Osteoblast (primary cell): ENCODE data around the gene F2RL2. TPM values are rescaled to one million over a fixed set of nuclear protein-coding genes. Genes with fewer than 3 reads are reported as not detected.

ENCODE experiments used
- DNase-seq: peaks from one replicate; pipeline ENCODE4 v3.0.0; 2011; ENCODE audit warnings: low spot score, mixed read lengths; ENCODE audit not compliant: insufficient read length; ENCODE audit errors: missing footprints
- H2AFZ ChIP-seq: 2 replicates; pipeline ENCODE4 v1.6.0; 2011; ENCODE audit warnings: mild to moderate bottlenecking, low read length
- H3K27ac ChIP-seq: 2 replicates; pipeline ENCODE4 v1.5.1; 2011; ENCODE audit warnings: mild to moderate bottlenecking, low read depth, low read length, moderate library complexity
- H3K27me3 ChIP-seq: 2 replicates; pipeline ENCODE4 v1.6.0; 2012; ENCODE audit warnings: mild to moderate bottlenecking, control low read depth, inconsistent platforms, low read length, moderate library complexity; ENCODE audit not compliant: insufficient read depth
- H3K36me3 ChIP-seq: 2 replicates; pipeline ENCODE4 v1.5.1; 2011; ENCODE audit warnings: mild to moderate bottlenecking, low read length, control low read depth, moderate library complexity; ENCODE audit not compliant: insufficient read depth
- H3K4me1 ChIP-seq: 2 replicates; pipeline ENCODE4 v1.5.1; 2011; ENCODE audit warnings: mild to moderate bottlenecking, low read length, control low read depth, moderate library complexity; ENCODE audit not compliant: insufficient read depth
- H3K4me2 ChIP-seq: 2 replicates; pipeline ENCODE4 v1.6.0; 2011; ENCODE audit warnings: mild to moderate bottlenecking, low read length; ENCODE audit not compliant: insufficient read depth
- H3K4me3 ChIP-seq: fragments of 200-600 bp; sonication (generic); 3 replicates; pipeline ENCODE4 v1.5.1; 2012; ENCODE audit warnings: mild to moderate bottlenecking, low read length, inconsistent platforms; ENCODE audit not compliant: insufficient read depth
- H3K79me2 ChIP-seq: 2 replicates; pipeline ENCODE4 v1.6.0; 2012; ENCODE audit warnings: mild to moderate bottlenecking, low read length, control low read depth, inconsistent platforms; ENCODE audit not compliant: insufficient read depth
- H3K9me3 ChIP-seq: 2 replicates; pipeline ENCODE4 v1.5.1; 2011; ENCODE audit warnings: low read depth, low read length, control low read depth
- H4K20me1 ChIP-seq: 2 replicates; pipeline ENCODE4 v1.6.0; 2012; ENCODE audit warnings: mild to moderate bottlenecking, low read length, control low read depth; ENCODE audit not compliant: insufficient read depth
- CTCF ChIP-seq: IDR thresholded peaks from 2 replicates; pipeline ENCODE4 v1.5.1; 2011; ENCODE audit warnings: mild to moderate bottlenecking, low read depth, low read length, moderate library complexity; ENCODE audit errors: extremely low read depth
- total RNA-seq: library from RNA; depleted of rRNA; stranded (reverse); fragments of >200 nt; gene quantifications from 2 replicates; pipeline ENCODE4 v1.2.3, GENCODE V29; 2012

F2RL2 gene
- total RNA-seq, 1 donor, result 1.1 TPM

DNA sequence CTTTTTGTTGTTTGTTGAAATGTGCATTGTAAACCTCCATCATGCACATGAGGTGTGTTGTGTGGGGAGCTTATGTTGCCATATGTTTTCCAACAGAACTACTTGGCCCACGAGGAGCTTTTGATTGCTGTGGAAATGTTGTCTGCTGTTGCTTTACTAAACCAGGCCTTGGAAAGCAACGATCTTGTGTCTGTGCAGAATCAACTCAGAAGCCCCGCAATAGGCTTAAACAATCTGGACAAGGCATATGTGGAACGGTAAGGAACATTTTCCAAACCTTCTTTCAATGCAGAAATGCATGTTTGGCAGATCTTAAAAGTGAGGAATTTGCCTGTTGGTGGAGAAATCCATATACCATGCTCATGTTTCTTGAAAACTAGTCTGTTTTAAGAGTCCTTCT lies 22.5 kb downstream of the F2RL2 start:
- no peaks in the 10 kb centered on the region for H3K9me3 ChIP-seq
- H3K27me3 ChIP-seq, result no peaks in the 10 kb centered on the region
- H3K4me2 ChIP-seq, result no peak overlapping the region
- H2AFZ ChIP-seq, result no peak overlapping the region
- no peaks in the 10 kb centered on the region for H3K36me3 ChIP-seq
- no peak for TF ChIP-seq CTCF
- peaks cover 12% of the 10 kb centered on the region for H3K4me1 ChIP-seq
- no peak overlapping the region for H3K4me3 ChIP-seq
- H3K27ac ChIP-seq, result no peak overlapping the region
- DNase-seq, result no peak
- no peaks in the 10 kb centered on the region for H3K79me2 ChIP-seq
- no peaks in the 10 kb centered on the region for H4K20me1 ChIP-seq

DNA sequence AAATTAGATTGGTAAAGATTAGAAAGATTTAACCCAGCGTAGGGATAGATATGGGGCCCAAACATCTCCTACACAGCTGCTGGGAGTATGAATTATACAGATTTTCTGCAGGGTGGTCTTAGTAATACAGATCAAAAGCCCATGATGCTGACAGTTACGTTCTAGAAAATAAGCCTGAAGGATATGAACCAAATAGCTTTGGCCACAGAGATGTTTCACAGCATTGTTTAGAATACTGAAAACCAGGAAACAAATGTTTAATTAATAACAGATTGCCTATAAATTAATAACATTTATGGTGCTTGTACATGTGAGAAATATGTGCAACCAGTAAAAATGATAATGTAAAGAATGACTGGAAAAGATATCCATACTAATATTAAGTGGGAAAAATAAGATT lies 24.7 kb downstream of the F2RL2 start:
- H3K9me3 ChIP-seq, result no peaks in the 10 kb centered on the region
- H3K36me3 ChIP-seq, result no peaks in the 10 kb centered on the region
- no peak overlapping the region for H3K4me3 ChIP-seq
- H3K4me1 ChIP-seq, result no peaks in the 10 kb centered on the region
- H3K27me3 ChIP-seq, result peaks cover 2% of the 10 kb centered on the region
- no peaks in the 10 kb centered on the region for H3K79me2 ChIP-seq
- no peak overlapping the region for H3K4me2 ChIP-seq
- H4K20me1 ChIP-seq, result no peaks in the 10 kb centered on the region
- H3K27ac ChIP-seq, result no peak overlapping the region
- no peak for TF ChIP-seq CTCF
- DNase-seq, result no peak
- no peak overlapping the region for H2AFZ ChIP-seq

DNA sequence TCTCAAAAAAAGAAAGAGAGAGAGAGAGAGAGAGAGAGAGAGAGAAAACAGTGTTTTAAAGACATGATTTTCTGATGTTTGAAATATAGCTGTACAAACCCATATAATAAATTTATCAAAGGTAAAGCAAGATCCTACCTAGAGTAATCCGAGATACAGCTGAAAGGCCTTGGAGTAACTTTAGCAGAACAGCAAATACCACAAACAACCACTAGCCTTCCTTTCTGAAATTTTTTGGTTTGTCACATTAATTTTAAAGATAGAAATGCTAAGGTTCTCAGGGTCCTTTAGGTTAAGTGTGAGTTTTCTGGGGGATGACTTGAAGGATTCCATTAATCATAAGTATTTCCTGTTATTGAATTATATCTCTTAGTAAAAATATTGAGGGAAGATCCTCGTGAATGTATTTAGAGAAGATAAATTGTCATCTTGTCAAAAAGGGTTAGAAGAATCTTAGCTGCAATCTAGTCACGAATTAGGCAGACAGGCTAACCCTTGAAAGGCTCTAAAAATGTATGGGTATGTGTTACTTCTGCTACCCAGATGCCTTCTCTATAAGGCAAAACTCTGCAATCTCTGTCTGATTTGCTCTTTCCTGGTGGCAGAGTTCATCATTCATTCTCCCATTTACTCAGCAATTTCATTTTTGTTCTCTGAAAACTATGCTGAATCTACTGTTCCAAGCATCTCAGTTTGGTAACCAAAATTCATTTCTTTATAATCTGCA lies 27.3 kb downstream of the F2RL2 start:
- H3K4me2 ChIP-seq, result no peak overlapping the region
- TF ChIP-seq CTCF, result no peak

GRCh38 chr5:76594107-76594506 lies 29.1 kb downstream of the F2RL2 start:
- H3K4me1 ChIP-seq, result no peaks in the 10 kb centered on the region
- H4K20me1 ChIP-seq, result no peaks in the 10 kb centered on the region
- H3K4me2 ChIP-seq, result no peak overlapping the region
- H3K27me3 ChIP-seq, result peaks cover 36% of the 10 kb centered on the region
- H3K4me3 ChIP-seq, result no peak overlapping the region
- H3K36me3 ChIP-seq, result no peaks in the 10 kb centered on the region
- no peaks in the 10 kb centered on the region for H3K79me2 ChIP-seq
- no peak overlapping the region for H3K27ac ChIP-seq
- TF ChIP-seq CTCF, result no peak
- H2AFZ ChIP-seq, result no peak overlapping the region
- H3K9me3 ChIP-seq, result no peaks in the 10 kb centered on the region
- no peak for DNase-seq

More for the DNA sequence above, 27.3 kb downstream of the F2RL2 start:
- Histone ChIP-seq H2AFZ (no peak overlapping the region), H3K27ac (no peak overlapping the region), H4K20me1 (no peaks in the 10 kb centered on the region), H3K4me3 (no peak overlapping the region), H3K27me3 (peaks cover 25% of the 10 kb centered on the region), H3K79me2 (no peaks in the 10 kb centered on the region), H3K36me3 (no peaks in the 10 kb centered on the region), H3K4me1 (no peaks in the 10 kb centered on the region), H3K9me3 (no peaks in the 10 kb centered on the region)
- no peak for DNase-seq
